ENCODE results near the gene PIEZO1.

Gene PIEZO1

GRCh38 chr16:88817785-88818574, 33.0 kb upstream of the PIEZO1 start:
- no peak overlapping the region for H3K4me3 ChIP-seq (ENCODE audit: low read depth, low read length)

DNA sequence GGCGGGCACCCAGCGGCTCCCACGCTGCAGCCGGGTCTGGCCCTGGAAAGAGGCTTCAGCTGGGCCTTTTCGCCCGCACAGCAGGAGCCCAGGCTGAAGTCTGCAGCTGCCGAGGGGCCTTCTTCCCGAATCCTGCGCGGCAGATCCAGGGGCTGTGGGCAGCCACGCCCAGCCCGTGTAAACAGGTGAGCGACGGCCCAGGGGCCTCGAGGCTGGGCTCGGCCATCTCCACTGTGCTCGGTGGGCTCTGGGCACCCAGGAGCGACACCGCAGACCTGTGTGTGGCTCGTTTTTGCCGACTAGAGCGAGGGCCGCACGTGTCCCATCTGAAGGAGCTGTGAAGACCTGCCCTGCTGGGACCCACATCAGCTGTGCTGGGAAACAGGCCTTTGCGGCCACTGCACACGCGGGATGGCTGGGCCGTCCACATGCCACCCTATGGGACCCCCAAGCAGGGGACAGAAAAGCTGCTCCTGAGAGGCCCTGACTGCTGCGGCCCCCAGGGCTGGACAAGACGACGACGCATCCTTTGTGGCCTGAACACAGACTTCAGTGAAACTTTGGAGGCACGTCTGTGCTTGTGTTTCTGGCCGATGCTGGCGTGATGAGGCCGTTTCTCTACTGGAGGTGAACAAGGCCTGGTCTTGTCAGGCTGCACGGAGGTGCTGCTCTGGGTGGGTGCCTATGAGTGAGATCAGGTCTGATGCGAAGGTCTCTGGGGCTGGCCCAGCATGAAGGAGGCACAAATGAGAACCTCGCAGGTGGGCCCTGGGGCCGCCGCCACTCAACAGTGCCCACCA, 31.9 kb upstream of the PIEZO1 start:
- H3K4me3 ChIP-seq (ENCODE audit: low read depth, low read length), result no peak overlapping the region

- no peak overlapping the region for H3K4me3 ChIP-seq (ENCODE audit: low read depth, low read length)
These were observed 31.0 kb upstream of the PIEZO1 start for GRCh38 chr16:88815901-88816589.

- no peak overlapping the region for H3K4me3 ChIP-seq (ENCODE audit: low read depth, low read length)
These were observed 30.2 kb upstream of the PIEZO1 start for GRCh38 chr16:88815227-88815626.

DNA sequence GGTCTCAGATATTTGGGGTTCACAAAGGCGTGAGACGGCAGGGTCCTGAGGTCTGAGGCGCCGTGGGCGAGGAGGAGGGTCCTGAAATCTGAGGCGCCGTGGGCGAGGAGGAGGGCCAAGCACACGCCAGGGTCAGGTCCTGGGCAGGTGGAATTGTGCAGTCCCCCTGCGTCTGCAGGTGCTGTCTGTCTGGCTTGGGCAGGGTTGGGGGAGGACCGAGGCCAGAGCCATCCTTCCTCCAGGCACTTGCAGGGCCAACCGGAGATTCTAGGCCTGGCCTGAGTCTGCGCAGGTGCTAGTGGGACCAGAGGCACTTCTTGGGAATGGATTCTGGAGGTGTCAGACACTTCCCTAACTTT, 29.1 kb upstream of the PIEZO1 start:
- no peak overlapping the region for H3K4me3 ChIP-seq (ENCODE audit: low read depth, low read length)

GRCh38 chr16:88813269-88814143, 28.5 kb upstream of the PIEZO1 start:
- no peak overlapping the region for H3K4me3 ChIP-seq (ENCODE audit: low read depth, low read length)

GRCh38 chr16:88812513-88813268, 27.7 kb upstream of the PIEZO1 start:
- H3K4me3 ChIP-seq (ENCODE audit: low read depth, low read length), result peak overlapping the region; percentile 74

- H3K4me3 ChIP-seq (ENCODE audit: low read depth, low read length), result peak within 1 kb of the TSS; percentile 74
These were observed 26.9 kb upstream of the PIEZO1 start, which contains the start of gene APRT for GRCh38 chr16:88811769-88812512. TSS of gene APRT (minus strand) at chr16:88811928. CDS start at chr16:88811899, 29 bp downstream.

GRCh38 chr16:88810912-88811768, 26.1 kb upstream of the PIEZO1 start:
- H3K4me3 ChIP-seq (ENCODE audit: low read depth, low read length), result peak overlapping the region; percentile 74

DNA sequence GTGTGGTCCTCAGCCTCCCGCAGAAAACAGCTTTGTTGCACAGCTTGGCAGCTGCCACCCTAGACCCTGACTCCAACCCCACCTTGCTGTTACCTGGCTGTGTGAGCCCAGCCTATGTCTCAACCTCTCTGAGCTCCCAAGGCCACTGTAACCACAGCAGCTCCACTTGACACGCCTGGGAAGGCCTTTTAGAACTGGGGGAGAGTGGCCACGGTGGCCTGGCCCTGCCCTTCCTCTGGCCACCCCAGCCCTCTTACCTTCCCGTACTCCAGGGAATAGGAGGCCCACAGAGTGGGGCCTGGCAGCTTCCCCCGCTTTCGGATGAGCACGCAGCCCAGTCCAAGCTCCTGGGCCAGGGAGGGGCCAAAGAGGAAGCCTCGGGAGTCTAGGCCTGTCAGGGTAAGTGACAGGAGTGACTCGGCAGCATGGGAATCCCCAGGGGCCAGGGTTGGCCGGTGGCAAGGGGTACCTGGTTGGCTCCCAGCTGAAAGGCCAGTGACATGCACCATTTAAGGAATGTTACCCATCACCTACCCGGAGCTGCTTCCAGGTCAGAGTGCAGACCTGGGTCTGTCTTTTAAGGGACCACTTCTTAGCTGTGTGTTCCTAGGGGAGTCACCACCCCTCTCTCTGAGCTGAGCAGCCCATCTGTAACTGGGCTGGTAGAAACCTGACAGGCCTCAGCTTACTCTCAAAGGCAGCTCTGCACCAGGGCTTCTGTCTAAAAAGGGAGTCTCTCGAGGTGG, 25.3 kb upstream of the PIEZO1 start:
- peak overlapping the region; percentile 74 for H3K4me3 ChIP-seq (ENCODE audit: low read depth, low read length)

DNA sequence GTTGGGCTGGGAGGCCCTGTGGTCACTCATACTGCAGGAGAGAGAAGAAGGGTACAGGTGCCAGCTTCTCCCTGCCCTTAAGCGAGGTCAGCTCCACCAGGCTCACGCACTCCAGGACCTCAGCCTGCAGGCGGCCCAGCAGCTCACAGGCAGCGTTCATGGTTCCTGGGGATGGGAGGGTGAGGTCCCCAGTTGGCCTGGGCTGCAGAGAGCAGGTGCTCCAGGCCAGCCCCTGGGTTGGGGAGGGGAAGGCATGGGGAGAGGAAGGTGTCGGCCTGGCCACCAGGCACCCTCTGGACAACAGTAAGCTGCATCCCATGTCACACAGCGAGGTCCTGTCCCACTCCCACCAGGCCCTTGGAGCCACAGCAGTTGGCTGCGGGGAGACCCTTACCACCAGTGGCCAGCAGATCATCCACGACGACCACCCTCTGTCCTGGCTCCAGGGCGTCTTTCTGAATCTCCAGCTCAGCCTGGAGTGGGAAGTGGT, 24.7 kb upstream of the PIEZO1 start:
- no peak overlapping the region for H3K4me3 ChIP-seq (ENCODE audit: low read depth, low read length)

GRCh38 chr16:88809068-88809675, 24.2 kb upstream of the PIEZO1 start:
- H3K4me3 ChIP-seq (ENCODE audit: low read depth, low read length), result no peak overlapping the region

GRCh38 chr16:88807626-88808453, 22.8 kb upstream of the PIEZO1 start:
- no peak overlapping the region for H3K4me3 ChIP-seq (ENCODE audit: low read depth, low read length)

DNA sequence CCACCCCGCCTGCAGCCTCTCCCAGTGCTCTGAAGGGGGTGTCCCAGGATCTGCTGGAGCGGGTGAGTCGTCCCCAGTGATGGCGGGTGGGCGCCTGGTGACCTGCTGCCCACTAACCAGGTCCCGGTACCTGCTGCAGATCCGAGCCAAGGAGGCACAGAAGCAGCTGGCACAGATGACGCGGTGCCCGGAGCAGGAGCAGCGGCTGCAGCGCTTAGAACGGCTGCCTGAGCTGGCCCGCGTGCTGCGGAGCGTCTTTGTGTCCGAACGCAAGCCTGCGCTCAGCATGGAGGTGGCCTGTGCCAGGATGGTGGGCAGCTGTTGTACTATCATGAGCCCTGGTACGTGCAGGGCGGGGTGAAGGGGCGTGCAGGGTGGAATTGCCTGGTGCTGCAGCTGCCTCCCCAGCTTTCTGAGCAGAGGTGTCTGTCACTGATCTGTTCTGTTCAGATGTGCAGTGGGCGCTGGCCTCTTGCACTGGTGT, 22.2 kb upstream of the PIEZO1 start:
- H3K4me3 ChIP-seq (ENCODE audit: low read depth, low read length), result no peak overlapping the region

GRCh38 chr16:88806491-88807111, 21.6 kb upstream of the PIEZO1 start:
- no peak overlapping the region for H3K4me3 ChIP-seq (ENCODE audit: low read depth, low read length)
